Activated CD4-positive, CD25-positive, alpha-beta regulatory T cell treated with anti-CD3 and anti-CD28 coated beads, Interleukin-2, amount 50 U/mL, for 24 hours (primary cell): ENCODE results near the gene HSDL1.

Experiments used
- ATAC-seq, 2 donors: fragments of 150-1000 bp; cut with Tn5 transposase; one replicate each; pipeline ENCODE4 v1.10.0; 2021; ENCODE audit warnings: mild to moderate bottlenecking in 1 of 2, moderate library complexity in 1 of 2

The HSDL1 gene

GRCh38 chr16:84144859-84145639 is at the start of gene HSDL1, which contains the start of gene DNAAF1:
TSS of gene HSDL1 (minus strand) at chr16:84145177. CDS start at chr16:84131321, 13,856 bp downstream.
TSS of gene DNAAF1 (plus strand) at chr16:84145308. CDS start at chr16:84145441, 133 bp downstream.
- ATAC-seq: peak; percentile 78

- ATAC-seq: peak; percentile 15 to 36
Measured at GRCh38 chr16:84194018-84194417, 49.0 kb upstream of the HSDL1 start.

GRCh38 chr16:84193480-84193879 is 48.5 kb upstream of the HSDL1 start:
- peak in 1 of 2 donors; percentile 15 for ATAC-seq

GRCh38 chr16:84191466-84191865 is 46.5 kb upstream of the HSDL1 start:
- no peak for ATAC-seq

GRCh38 chr16:84190731-84191388 is 45.9 kb upstream of the HSDL1 start, which contains the start of gene ADAD2:
TSS of gene ADAD2 (plus strand) at chr16:84191157. CDS start at chr16:84191231, 74 bp downstream.
- no peak for ATAC-seq

GRCh38 chr16:84186685-84187437 is 41.9 kb upstream of the HSDL1 start, which contains the start of gene TAF1C:
TSS of gene TAF1C (minus strand) at chr16:84187057. CDS start at chr16:84184988, 2,069 bp downstream.
- peak; percentile 93 to 95 for ATAC-seq

DNA sequence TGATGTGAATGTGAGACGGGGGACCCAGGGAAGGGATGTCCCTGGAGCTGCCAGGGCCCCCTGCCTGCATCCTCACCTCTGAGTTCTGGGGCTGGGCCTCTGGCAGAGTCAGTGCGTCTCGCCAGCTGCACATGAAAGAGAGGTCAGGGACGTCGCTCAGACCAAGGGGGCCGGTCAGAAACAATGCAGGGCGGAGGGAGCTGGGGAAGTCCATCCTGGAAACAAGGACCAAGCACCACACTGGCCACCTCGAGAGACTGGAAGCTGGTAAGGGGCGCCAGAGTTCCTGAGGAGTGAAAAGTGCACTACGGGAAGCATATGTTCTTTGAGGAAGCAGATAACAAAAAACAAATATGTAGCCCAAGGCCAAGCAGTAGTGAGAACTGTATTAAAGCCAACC is 39.8 kb upstream of the HSDL1 start:
- ATAC-seq: no peak

- no peak for ATAC-seq
Measured at GRCh38 chr16:84183911-84184591, 39.1 kb upstream of the HSDL1 start.

DNA sequence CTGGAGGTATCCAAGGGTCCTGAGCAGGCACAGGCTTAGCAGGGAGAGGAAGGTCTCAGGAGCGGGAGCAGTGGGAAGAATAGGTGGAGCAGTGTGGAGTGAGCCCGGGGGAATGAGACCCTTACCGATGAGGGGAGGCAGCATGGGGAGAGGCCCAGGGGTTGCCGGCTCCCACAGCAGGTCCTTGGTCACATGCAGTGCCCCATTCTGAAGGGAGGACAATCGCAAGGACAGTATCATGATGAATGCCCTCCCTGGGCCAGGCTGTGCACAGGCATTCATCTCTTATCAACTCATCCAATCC is 38.5 kb upstream of the HSDL1 start:
- ATAC-seq: no peak

DNA sequence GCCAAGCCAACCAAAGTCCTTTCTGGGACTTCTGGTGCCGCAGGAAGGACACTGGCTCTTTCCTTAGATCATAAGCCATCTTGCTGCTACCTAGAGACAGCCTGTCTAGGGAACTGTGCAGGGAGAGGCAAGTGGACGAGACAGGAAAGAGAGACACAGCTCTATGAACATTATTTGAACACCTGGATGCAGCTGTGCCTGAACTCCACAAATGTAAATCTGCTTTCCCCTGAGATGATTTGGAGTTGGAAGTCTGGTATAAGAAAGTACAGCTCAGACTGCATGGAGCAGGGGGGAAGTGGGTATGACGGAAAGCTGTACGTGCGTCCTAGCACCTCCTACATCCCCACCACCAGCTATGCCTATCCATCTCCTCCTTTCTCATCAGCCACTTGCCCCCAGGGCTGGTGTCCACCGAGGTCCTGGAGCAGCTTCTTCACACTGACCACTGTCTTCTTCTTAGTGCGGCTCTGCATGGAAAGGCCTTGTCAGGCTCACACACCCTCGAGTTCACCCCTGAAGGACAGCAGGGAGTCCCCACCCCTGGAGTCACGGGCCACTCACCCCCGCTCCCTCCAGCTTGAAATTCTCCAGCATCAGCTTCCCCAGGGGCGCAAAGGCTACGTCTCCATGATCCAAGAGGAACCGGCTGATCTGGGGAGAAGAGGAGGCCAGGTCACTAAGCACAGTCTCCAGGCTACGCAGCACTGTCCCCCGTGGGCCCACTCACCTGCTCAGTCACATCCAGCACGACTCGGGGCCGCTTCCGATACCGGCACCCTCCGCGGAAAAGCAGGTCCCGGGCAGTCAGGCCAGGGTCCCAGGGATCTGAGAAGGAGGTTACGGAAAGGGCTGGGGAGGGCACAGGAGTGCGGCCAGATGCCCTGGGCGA is 37.9 kb upstream of the HSDL1 start:
- no peak for ATAC-seq

DNA sequence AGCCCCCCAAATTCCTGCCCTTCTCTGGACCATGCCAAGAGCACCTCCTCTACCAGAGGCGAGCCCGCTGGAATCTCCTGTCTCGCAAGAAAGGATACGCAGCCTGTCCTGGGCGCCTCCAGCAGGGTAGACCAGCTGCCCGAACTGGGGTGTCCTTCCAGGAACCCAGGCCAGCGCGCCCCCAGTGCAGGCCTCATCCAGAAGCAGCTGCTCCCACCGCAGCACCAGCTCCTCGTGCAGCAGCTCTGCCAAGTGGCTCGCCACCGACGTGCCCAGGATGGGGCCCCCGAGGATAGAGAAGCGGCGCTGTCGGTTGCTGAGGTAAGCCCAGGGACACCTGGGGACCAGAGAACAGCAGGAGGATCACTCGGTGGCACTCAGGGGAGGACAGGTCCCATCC is 37.1 kb upstream of the HSDL1 start:
- no peak for ATAC-seq

- ATAC-seq: no peak
Measured at GRCh38 chr16:84181144-84181915, 36.4 kb upstream of the HSDL1 start.

DNA sequence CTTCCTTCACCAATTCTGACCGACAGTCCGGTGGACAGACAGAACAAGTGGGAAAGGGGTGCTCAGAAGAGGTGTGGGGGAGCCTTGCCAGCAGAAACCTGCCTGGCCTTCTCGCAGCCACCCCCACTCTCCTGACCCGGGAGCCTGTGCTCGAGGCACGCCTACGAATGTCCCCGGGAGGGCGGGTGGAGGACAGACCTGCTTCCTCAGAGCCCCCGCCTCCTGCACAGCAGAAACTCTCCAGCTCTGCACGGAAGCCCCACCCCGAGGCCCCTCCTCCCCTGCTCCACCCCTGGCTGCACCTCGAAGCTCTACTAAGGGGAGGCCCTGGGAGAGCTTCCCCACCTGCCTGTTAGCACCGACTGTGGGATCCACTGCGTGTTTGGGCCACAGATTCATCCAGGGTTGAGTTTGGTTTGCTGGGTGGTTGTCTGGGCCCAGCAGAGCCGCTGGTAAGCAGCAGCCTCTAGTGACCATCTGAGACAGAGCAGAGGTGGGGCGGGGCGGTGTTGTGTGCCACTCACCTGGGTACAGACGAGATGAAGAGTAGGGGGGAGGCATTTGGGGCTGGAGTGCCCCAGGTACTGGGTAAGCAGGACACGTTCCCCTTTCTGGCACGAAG is 35.7 kb upstream of the HSDL1 start:
- ATAC-seq: no peak

DNA sequence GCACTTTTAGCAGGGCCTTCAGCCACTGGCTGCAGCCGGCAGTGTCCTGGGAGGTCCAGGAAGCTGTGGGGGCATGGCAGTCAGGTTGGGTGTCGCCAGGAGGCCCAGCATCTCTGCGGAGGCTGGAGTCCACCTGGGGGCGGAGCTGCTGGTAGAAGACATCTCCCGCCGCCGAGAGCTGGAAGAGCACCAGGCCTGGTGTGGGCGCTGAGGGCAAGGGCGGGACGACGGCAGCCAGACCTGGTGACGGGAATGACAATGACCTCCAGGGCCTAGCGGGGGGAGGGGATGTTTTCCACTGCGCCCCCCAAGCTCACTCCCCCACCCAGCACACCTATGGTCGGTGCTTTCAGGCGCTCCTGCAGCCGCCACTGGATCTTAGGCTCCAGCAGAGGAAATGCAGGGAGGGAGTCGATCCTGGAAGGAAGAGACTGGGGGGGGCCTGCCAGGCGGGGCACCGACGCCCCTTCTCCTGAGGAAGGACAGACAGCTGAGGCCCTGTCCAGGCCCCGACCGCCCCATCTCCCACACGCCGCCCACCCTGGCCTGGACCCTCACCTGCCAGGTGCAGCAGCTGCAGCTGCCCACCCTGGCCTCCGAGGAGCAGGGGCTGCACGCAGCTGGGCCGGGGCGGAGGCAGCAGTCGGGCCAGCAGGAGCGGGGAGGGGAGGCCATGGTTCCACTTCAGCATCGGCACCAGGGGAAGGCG is 34.8 kb upstream of the HSDL1 start:
- ATAC-seq: no peak

GRCh38 chr16:84178892-84179611 is 34.1 kb upstream of the HSDL1 start:
- no peak for ATAC-seq

GRCh38 chr16:84178146-84178765 is 33.3 kb upstream of the HSDL1 start:
- no peak for ATAC-seq

GRCh38 chr16:84177741-84178073 is 32.7 kb upstream of the HSDL1 start:
- ATAC-seq: peak in 1 of 2 donors; percentile 39

GRCh38 chr16:84176192-84177053 is 31.4 kb upstream of the HSDL1 start:
- ATAC-seq: no peak
